Gastrocnemius medialis (tissue), 4 donors: Measurements from ENCODE around the gene GNG7.

Source experiments
- CTCF ChIP-seq, 5 experiments: fragments of 450-650 bp in 3 of 5; fragments of 200-600 bp in 2 of 5; sonication (generic) in 2 of 5; IDR thresholded peaks in 4 of 5; conservative IDR thresholded peaks in 1 of 5; 1 replicate in 4 of 5; 2 replicates in 1 of 5; pipeline ENCODE4 v1.5.1; 2016 to 2019; ENCODE audit warnings: antibody characterized with exemption in 5 of 5, mild to moderate bottlenecking in 3 of 5, moderate library complexity in 3 of 5
- POLR2A ChIP-seq, 2 donors: fragments of 450-650 bp; IDR thresholded peaks; one replicate each; pipeline ENCODE4 v1.6.1; 2017; ENCODE audit warnings: antibody characterized with exemption in 2 of 2, mild to moderate bottlenecking in 2 of 2, moderate library complexity in 2 of 2

GRCh38 chr19:2612619-2613249, 89.8 kb downstream of the GNG7 start:
- TF ChIP-seq CTCF (IDR thresholded peaks at IDR 0.05 in 4 of 5, conservative IDR thresholded peaks at IDR 0.05 in 1 of 5) (no peak), POLR2A (IDR thresholded peaks at IDR 0.05) (no peak)
